ENCODE data around the gene PMM1.

- TF ChIP-seq CTCF (IDR thresholded peaks at IDR 0.05; ENCODE audit: extremely low read depth in 1 of 2, insufficient read depth in 1 of 2, low read depth in 1 of 2, low read length in 2 of 2) (no peak), POLR2A (IDR thresholded peaks at IDR 0.05; ENCODE audit: low read depth, low read length) (peak; percentile 83), EZH2 (IDR thresholded peaks at IDR 0.05; ENCODE audit: borderline replicate concordance, low read depth, low read length, severe bottlenecking) (no peak), POLR2AphosphoS5 (IDR thresholded peaks at IDR 0.05; ENCODE audit: insufficient read depth, low read depth, low read length) (peak; percentile 81), JUN (IDR thresholded peaks at IDR 0.05; ENCODE audit: borderline replicate concordance, insufficient read depth, insufficient read length, low read depth) (no peak), MAX (IDR thresholded peaks at IDR 0.05; ENCODE audit: insufficient read depth, insufficient read length) (no peak)
These were observed 31.0 kb upstream of the PMM1 start, which contains the start of gene DESI1 for GRCh38 chr22:41620589-41621098.

Data from endothelial cell of umbilical vein (primary cell).